ENCODE data around the gene TMPRSS6.

DNA sequence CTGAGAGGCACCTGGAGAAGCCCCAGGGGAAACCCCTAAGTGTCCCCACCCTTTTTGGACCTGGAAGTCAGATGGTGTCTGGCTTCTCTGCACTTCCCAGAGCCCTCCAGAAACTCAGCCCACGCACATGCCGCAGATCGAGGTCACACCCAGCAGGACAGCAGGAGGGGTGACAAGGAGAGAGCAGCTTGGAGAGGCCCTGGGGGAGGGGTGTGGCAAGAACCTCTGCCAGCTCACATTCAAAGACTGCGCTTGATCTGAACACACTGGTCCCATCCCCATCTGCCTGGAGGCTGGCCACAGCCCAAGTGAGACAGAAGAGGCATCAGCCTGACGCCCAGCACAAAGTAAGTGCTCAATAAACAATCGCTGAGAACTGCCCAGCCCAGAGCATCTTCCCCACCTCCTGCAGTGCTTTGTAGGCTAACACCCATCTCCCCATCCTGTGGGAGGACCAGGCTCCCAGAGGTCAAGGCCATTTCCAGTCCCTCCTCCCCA is 21.4 kb downstream of the TMPRSS6 start:
- TF ChIP-seq POLR2AphosphoS5 (IDR thresholded peaks at IDR 0.05; ENCODE audit: low read depth, low read length) (no peak), CTCF (IDR thresholded peaks at IDR 0.05; ENCODE audit: control extremely low read depth in 1 of 3, insufficient read depth in 1 of 3, low read depth in 1 of 3, low read length in 3 of 3) (no peak), POLR2A (IDR thresholded peaks at IDR 0.05; ENCODE audit: control extremely low read depth in 1 of 2, low read depth in 2 of 2, low read length in 2 of 2) (no peak), JUND (IDR thresholded peaks at IDR 0.05; ENCODE audit: low read length) (no peak), NRF1 (IDR thresholded peaks at IDR 0.05; ENCODE audit: low read depth, low read length) (no peak), CBX5 (IDR thresholded peaks at IDR 0.05; ENCODE audit: low read depth, low read length) (no peak), EZH2 (IDR thresholded peaks at IDR 0.05; ENCODE audit: low read depth, low read length, severe bottlenecking) (no peak), EGR1 (IDR thresholded peaks at IDR 0.05; ENCODE audit: borderline replicate concordance, low read depth, low read length) (no peak)
